ENCODE results near the gene AP5Z1. TPM values are rescaled to one million over a fixed set of nuclear protein-coding genes. Genes with fewer than 3 reads are reported as not detected.

AP5Z1 gene
- total RNA-seq, 1 experiment from 2014 or later = 66.8 TPM

DNA sequence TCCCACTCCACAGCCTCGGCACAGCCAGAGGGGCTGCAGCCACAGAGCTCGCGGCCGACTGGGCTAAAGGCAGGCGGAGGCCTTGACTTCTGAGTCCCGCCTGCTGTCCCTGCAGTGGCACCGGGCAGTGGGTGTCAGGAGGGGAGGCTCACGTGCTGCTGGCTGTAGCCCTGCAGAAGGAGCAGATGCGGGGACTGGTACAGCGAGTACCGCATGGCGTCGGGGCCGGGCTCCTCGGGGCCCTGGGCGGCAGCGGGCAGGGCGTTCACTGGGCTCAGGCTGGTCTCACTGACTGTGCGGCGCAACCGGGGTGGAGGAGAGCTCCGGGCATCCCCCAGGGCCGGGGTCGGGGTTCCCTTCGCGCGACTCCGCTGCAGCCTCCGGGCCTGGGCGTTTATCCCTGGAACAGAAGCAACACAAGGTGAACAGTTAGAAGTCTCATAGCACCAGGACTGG, 60.8 kb downstream of the AP5Z1 start:
- H3K27me3 Mint-ChIP-seq (ENCODE audit: insufficient read depth, unreplicated experiment) = no peaks in the 10 kb centered on the region
- intact Hi-C loops (cut with micrococcal nuclease; ENCODE audit: unreplicated experiment) = no loop called here
- POLR2A ChIA-PET = no interaction called here

DNA sequence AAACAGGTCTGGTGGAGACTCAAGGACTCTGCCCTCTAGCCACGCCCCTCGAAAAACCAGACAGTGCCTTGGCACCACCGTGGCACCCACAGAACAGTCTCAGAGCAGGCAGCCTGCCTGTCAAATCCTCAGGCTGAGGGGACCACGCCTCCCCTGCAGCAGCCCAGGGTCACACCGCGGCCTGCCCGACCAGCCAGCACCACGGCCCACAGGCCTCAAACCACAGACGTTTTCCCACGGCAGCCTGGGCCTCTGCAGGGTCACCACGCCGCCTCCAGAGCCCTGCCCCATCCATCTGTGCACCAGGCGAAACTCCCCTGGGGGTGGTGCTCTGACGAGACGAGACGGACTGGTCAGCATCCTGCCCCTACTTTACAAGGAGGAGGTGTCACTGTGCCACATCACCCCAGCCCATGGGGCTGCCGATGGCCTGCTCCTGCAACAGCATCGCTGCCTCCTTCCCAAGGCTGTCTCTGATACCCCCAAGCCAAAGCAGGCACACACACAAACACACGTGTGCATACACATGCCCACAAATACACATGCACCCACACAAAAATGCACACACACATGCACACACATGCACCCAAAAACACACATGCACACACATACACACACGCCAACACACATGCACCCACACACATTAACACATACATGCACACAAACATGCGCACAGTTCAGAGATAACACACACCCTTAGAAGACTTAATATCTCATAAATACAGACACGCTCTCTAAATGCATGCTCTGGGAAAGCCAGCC, 61.8 kb downstream of the AP5Z1 start:
- ChIA-PET POLR2A (no interaction called here), CTCF (no interaction called here)
- Histone ChIP-seq H3K4me1 (no peaks in the 10 kb centered on the region), H3K36me3 (ENCODE audit: control insufficient read depth, insufficient read depth, low read length) (no peaks in the 10 kb centered on the region), H3K27me3 (replicated peaks; ENCODE audit: control insufficient read depth, insufficient read depth, low read length) (no peaks in the 10 kb centered on the region), H3K9me3 (no peaks in the 10 kb centered on the region), H3K4me3 (ENCODE audit: low read depth, low read length) (no peak overlapping the region)
- no peak overlapping the region for H3K27ac Mint-ChIP-seq (ENCODE audit: unreplicated experiment)
- no peaks in the 10 kb centered on the region for H3K36me3 Mint-ChIP-seq (ENCODE audit: insufficient read depth, unreplicated experiment)
- no TSS peak for BruUV-seq (replicated peaks)
- no peak overlapping the region for H3K4me3 Mint-ChIP-seq (ENCODE audit: unreplicated experiment)
- no peak for DNase-seq
- H3K27me3 Mint-ChIP-seq (ENCODE audit: insufficient read depth, unreplicated experiment) = no peaks in the 10 kb centered on the region
- TF ChIP-seq, protein P1, sequence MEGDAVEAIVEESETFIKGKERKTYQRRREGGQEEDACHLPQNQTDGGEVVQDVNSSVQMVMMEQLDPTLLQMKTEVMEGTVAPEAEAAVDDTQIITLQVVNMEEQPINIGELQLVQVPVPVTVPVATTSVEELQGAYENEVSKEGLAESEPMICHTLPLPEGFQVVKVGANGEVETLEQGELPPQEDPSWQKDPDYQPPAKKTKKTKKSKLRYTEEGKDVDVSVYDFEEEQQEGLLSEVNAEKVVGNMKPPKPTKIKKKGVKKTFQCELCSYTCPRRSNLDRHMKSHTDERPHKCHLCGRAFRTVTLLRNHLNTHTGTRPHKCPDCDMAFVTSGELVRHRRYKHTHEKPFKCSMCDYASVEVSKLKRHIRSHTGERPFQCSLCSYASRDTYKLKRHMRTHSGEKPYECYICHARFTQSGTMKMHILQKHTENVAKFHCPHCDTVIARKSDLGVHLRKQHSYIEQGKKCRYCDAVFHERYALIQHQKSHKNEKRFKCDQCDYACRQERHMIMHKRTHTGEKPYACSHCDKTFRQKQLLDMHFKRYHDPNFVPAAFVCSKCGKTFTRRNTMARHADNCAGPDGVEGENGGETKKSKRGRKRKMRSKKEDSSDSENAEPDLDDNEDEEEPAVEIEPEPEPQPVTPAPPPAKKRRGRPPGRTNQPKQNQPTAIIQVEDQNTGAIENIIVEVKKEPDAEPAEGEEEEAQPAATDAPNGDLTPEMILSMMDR (IDR thresholded peaks at IDR 0.05; ENCODE audit: insufficient read depth in 1 of 2, low read depth in 1 of 2, low read length in 1 of 2, severe bottlenecking in 1 of 2, unreplicated experiment in 1 of 2) = no peak
- no peaks in the 10 kb centered on the region for H3K9me3 Mint-ChIP-seq (ENCODE audit: unreplicated experiment)
- no peaks in the 10 kb centered on the region for H3K4me1 Mint-ChIP-seq (ENCODE audit: low read depth, unreplicated experiment)
- intact Hi-C loops (cut with micrococcal nuclease; ENCODE audit: unreplicated experiment) = no loop called here

More for the DNA sequence above, 60.8 kb downstream of the AP5Z1 start:
- no peak overlapping the region for H3K4me3 Mint-ChIP-seq (ENCODE audit: unreplicated experiment)
- no peak overlapping the region for H3K27ac Mint-ChIP-seq (ENCODE audit: unreplicated experiment)
- no peak for DNase-seq
- BruUV-seq (replicated peaks) = no TSS peak
- no peaks in the 10 kb centered on the region for H3K36me3 Mint-ChIP-seq (ENCODE audit: insufficient read depth, unreplicated experiment)
- Histone ChIP-seq H3K4me3 (ENCODE audit: low read depth, low read length) (no peak overlapping the region), H3K27me3 (replicated peaks; ENCODE audit: control insufficient read depth, insufficient read depth, low read length) (no peaks in the 10 kb centered on the region), H3K36me3 (ENCODE audit: control insufficient read depth, insufficient read depth, low read length) (no peaks in the 10 kb centered on the region), H3K9me3 (no peaks in the 10 kb centered on the region), H3K4me1 (no peaks in the 10 kb centered on the region)
- CTCF ChIA-PET = no interaction called here
- TF ChIP-seq, protein P1 (IDR thresholded peaks at IDR 0.05; ENCODE audit: insufficient read depth in 1 of 2, low read depth in 1 of 2, low read length in 1 of 2, severe bottlenecking in 1 of 2, unreplicated experiment in 1 of 2) = no peak
- no peaks in the 10 kb centered on the region for H3K4me1 Mint-ChIP-seq (ENCODE audit: low read depth, unreplicated experiment)
- H3K9me3 Mint-ChIP-seq (ENCODE audit: unreplicated experiment) = no peaks in the 10 kb centered on the region

DNA sequence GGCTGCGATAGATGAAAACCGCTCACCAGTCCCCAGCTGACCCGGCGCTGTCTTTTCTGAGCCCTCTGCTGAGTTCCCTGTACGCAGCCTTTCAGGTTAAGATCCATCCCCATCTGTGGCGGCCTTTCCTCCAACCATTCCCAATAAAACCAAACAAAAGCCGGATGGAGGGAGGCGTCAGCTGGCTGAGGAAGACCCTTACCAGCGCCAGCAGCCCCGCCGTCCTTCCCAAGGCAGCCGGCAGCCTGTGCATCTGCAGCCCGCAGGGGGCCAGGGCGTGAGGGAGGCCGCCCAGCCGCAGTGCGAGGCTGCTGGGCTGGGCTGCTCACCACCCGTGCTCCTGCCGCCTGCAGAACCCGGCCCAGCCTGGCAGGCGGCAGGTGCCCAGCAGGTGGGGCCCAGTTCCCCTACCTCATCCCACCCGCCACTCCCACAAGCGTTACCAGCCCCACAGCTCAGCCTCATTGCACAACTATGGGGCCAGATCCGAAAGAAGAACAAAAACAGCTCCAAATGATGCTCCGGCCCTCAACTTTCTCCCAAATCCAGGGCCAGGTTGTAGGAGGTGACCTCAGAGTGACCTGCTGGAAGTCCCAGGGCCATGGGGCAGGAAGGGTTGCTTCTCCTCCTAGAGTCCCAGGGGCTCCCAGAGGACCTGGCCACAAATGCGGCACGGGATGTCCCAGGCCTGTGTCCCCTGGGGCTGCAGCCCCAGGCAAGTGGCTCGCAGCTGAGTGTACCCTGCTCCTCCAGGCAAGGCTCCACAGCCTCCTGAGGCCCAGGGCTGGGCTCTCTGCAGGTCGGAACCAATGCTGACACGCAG, 62.6 kb downstream of the AP5Z1 start:
- BruUV-seq (replicated peaks) = no TSS peak
- H3K4me1 Mint-ChIP-seq (ENCODE audit: low read depth, unreplicated experiment) = no peaks in the 10 kb centered on the region
- H3K4me3 Mint-ChIP-seq (ENCODE audit: unreplicated experiment) = no peak overlapping the region
- no peaks in the 10 kb centered on the region for H3K36me3 Mint-ChIP-seq (ENCODE audit: insufficient read depth, unreplicated experiment)
- Histone ChIP-seq H3K9me3 (no peaks in the 10 kb centered on the region), H3K4me3 (ENCODE audit: low read depth, low read length) (no peak overlapping the region), H3K4me1 (no peaks in the 10 kb centered on the region), H3K27me3 (replicated peaks; ENCODE audit: control insufficient read depth, insufficient read depth, low read length) (no peaks in the 10 kb centered on the region), H3K36me3 (ENCODE audit: control insufficient read depth, insufficient read depth, low read length) (no peaks in the 10 kb centered on the region)
- POLR2A ChIA-PET = no interaction called here
- no peaks in the 10 kb centered on the region for H3K27me3 Mint-ChIP-seq (ENCODE audit: insufficient read depth, unreplicated experiment)
- CTCF ChIA-PET = no interaction called here
- no peak for DNase-seq
- intact Hi-C loops (cut with micrococcal nuclease; ENCODE audit: unreplicated experiment) = no loop called here
- no peaks in the 10 kb centered on the region for H3K9me3 Mint-ChIP-seq (ENCODE audit: unreplicated experiment)
- H3K27ac Mint-ChIP-seq (ENCODE audit: unreplicated experiment) = no peak overlapping the region
- TF ChIP-seq, protein P1 (IDR thresholded peaks at IDR 0.05; ENCODE audit: insufficient read depth in 1 of 2, low read depth in 1 of 2, low read length in 1 of 2, severe bottlenecking in 1 of 2, unreplicated experiment in 1 of 2) = no peak

Data from Caco-2 (cell line).